Dermis blood vessel endothelial cell (primary cell): ENCODE data around the gene SDF4. TPM values are rescaled to one million over a fixed set of nuclear protein-coding genes. Genes with fewer than 3 reads are reported as not detected.

Experiments
- DNase-seq: peaks from one replicate; pipeline ENCODE4 v3.0.0; 2010
- total RNA-seq: library from RNA; depleted of rRNA; stranded (reverse); fragments of >200 nt; gene quantifications from 2 replicates; pipeline ENCODE4 v1.2.3, GENCODE V29; 2014

SDF4 gene, protein sequence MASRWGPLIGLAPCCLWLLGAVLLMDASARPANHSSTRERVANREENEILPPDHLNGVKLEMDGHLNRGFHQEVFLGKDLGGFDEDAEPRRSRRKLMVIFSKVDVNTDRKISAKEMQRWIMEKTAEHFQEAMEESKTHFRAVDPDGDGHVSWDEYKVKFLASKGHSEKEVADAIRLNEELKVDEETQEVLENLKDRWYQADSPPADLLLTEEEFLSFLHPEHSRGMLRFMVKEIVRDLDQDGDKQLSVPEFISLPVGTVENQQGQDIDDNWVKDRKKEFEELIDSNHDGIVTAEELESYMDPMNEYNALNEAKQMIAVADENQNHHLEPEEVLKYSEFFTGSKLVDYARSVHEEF
- total RNA-seq, result 122 and 160 TPM in 2 replicates

DNA sequence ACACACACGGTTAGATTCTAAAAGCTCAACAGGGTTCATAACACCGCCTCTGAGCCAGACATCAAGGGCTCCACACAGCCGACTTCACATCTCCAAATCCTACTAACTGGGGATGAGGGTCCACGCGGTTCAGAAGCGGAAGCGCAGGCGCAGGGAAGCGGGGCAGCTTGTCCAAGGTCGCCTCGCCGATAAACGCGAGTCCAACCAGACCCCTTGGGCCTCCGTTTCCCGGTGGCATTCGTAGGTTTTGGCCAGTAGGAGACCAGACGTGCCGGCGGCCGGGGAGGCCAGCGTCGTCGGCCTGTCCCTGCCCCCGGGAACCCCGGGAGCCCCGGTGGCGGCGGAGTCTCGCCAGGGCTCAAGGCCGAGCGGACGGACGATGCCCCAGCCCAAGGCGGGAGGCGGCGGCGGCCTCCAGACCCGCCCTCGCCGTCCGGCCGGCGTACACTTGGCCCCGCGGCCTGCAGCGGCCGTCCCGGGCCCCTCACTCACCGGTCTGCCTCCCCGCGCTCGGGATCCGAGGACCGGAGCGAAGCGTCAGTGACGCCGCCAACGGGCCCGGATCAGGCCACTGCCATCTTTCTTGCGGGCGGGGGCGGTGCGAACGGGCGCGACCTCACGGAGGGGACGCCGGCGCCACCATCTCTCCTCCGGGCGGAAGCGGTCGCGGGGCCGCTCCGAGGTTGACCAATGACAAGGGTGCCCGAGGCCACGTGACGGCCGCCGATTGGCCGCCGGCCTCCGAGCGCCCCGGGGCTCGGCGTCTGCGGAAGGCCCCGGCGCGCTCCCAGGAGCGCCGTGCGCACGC lies at the start of gene SDF4:
TSS of gene SDF4 (minus strand) at position 602 of the 808 bp plus-strand sequence. CDS start 3,229 bp downstream, outside the sequence.
- peak; percentile 98 for DNase-seq

DNA sequence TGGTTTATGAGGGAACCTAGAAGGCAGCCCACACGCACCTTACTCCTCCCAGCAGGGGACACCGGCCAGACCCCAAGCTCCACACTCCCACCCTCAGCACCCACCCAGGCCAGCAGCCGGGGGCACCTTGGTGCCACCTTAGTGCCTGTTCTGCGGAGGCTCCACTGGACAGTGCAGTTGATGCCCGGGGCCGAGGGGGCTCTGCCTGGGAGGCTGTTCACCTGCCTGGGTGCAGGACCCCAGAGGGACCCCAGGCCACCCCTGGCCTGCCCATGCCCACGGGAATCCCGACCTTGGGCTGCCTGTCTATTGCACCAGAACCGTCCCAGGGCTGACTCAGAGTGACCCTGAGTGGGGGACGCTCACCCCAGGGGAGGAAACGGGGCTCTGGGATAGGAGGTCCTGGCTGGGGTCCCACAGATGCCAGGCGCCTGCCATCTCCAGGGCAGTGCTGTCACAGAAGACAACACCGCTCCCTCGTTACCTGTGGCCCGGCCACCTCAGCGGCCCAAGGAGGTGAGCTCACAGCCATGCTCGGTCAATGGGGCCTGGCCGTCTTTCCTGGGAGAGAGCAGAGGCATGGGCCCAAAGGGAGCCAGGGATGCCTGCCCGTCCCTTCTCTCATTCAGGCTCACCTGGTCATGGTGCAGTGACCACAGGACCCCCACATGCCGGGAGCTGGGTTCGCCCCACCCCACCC lies 49.1 kb upstream of the SDF4 start:
- DNase-seq, result no peak

DNA sequence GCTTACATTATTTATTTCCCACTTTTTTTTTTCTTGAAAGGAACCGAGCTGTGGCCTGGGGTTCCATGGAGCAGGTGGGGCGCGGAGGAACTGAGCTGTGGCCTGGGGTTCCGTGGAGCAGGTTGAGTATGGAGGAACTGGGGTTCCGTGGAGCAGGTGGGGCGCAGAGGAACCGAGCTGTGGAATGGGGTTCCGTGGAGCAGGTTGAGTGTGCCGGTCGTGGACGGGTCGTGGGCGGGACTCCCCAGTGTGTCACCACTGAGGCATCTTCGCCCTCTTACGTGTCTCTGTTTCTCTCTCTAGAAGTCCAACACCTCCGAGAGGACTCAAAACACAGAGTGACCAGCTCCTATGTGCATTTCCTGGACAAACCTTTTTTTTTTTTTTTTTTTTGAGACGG lies 47.2 kb upstream of the SDF4 start:
- no peak for DNase-seq

DNA sequence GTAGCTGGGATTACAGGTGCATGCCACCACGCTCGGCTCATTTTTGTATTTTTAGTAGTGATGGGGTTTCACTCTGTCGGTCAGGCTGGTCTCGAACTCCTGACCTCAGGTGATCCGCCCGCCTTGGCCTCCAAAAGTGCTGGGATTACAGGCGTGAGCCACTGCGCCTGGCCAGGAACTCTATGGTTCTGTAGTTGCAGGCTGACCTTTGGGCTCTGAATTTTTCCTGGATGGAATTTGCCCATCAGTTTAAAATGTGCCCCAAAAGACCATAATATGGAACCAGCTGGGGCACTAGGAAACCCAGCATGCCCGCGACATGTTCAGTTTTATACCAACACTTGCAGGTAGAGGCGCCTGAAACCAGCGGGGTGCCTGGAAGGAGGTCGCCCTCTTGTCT lies 46.8 kb upstream of the SDF4 start:
- DNase-seq, result no peak

DNA sequence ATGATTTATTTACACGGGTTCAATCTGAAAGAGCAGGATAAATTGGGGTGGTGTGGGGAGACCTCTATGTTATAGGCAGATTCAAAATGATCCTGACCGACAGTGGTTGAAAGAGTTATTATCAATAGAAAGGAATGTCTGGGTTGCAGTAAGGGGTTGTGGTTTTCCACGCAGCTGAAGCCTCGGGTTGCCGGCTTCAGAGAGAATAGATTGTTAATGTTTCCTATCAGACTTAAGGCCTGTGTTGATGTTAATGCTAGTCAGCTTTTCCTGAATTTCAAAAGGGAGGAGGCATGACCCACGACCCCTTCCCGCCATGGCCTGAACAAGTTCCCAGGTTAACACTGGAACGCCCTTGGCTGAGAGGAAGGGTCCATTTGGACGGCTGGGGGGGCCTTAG lies 44.0 kb upstream of the SDF4 start:
- DNase-seq, result no peak

DNA sequence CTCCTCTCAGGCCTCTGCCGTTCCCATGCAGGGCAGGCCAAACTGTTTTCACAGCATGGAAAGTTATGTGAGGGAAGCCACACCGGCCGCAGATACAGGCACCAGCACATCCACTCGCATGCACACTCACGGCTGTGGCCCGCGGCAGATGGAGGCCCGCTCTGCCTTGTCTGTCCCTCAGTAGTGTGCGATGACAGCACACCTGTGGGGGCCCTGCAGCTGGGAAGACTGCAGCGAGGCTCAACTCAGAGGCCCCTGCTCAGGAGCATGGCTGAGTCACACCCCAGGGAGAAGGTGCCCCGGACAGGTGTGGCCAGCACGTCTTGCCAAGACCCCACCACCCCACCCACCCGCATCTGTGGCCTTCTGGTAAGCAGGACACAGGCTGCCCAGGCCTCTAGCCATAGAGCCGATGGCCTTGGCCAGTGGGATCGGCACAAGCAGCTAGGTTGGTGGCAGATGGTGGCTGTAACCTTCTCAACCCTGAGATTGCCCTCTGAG lies 43.2 kb upstream of the SDF4 start:
- DNase-seq, result no peak

DNA sequence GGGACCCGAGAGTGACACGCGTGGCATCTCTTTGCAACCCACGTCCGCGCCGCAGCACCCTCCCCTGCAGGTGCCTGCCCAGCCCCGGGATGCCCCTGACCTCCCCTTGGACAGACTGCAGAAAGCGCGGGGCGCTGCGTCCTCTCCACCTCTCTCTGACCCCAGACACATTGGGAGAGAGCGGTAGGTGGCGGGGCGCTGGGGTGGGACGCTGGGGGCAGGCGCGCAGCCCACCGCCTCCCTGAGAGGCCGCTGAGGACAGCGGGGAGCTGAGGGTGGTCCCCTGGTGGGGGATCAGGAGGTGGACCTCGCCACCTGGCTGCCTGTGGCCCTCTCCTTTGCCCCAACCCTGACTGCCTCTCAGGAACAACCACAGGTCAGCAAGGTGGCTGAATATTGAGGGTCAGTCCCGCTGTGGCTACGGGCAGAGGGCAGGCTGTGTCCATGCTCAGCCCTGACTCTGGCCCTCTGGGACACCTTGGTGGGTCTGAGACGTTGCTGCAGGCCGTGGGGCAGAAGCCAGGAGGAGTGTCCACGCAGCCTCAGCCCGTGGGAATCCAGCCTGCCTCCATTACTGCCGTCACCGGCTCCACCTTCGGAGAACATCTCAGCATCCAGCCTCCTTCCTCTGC lies 42.6 kb upstream of the SDF4 start:
- DNase-seq, result no peak

DNA sequence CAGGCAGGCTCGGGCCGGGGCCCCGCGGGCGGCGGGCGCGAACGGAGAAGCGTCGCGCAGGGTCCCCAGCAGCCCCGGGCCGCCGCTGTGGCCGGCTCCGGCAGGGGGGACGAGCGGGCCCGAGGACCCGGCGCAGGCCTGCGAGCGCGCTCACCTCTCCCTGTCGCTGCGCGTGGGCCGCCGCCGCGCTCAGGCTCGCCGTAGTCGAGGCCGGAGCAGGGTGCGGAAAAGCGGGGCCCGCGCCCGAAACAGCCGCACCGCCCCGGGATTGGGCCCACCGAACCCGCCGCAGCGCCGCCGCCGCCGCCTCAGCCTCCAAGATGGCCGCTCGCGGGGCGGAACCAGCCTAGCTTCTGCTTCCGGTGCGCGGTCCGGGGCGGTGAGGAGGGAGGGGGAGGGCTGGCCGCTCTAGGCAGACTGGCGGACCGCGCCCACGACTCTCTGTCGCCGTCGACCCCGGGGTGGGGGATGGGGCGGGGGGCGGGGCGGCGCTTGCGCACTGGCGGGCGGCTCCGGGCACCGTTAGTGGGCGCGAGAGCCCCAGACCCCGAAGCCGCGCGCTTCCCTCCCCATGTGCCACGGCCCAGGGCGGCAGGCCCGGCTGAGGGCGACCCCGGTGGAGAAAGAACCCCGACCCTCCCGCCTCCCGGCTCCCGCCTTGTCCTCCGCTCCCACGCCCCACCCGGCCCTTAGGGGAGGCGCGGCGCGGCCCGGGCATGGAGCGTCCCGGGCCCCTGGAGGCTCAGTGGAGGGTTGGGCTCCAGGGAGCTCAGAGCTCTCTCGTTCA lies 41.9 kb upstream of the SDF4 start, which contains the start of gene UBE2J2:
TSS of gene UBE2J2 (minus strand) at position 343 of the 787 bp plus-strand sequence. CDS start 5,862 bp downstream, outside the sequence.
- DNase-seq, result peak; percentile 96

DNA sequence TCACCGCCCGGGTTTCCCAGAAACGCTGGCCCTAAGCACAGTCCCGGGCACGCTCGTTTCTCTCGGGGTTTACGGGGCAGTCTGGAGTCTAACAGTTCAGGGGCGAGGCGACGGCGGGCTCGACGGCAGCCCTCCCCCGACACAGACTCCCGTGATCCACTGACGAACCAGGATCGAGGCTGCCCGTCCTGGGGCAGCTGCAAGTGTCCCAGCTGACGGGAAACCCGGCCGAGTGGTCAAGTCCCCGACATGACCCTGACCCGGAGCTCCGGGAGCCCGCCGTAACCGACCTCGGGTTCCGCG lies 41.4 kb upstream of the SDF4 start:
- DNase-seq, result peak; percentile 53

DNA sequence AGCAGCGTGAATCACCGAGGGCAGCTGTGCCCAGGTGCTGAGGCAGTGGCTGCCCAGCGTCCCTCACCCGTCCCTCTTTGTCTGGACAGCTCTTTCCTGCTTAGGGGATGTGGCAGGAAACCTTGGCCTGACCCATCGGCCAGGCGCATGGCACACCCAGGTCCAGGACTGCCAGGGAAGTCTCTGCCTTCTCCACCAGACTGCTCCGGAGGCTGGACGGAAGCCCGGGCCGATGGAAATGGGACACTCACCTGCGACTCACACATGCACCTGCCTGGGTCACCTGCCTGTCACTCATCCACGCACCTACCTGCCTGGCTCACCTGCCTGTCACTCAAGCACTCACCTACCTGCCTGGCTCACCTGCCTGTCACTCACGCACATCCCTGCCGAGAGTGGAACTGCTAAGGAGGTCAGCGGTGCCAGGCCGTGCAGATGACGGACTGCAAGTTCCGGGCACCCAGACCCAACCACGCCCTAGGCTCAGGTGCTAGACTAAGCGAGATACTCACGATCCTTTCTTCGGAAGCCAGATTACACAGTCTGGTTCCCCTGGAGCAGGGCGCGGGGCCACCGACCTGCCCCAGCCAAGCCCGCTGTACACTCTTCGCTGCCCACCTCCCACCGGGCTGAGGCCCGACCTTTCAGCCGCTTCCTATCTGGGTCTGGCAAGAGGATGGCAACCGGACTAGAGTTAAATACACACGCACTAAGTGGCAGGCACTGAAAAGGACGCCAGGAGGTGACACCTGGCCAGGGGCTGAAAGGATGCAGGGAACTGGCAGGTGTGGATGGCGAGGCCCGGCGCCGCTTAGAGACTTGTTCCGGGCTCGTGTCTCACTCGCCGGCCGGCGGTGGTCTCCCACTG lies 40.8 kb upstream of the SDF4 start:
- peak; percentile 64 for DNase-seq

DNA sequence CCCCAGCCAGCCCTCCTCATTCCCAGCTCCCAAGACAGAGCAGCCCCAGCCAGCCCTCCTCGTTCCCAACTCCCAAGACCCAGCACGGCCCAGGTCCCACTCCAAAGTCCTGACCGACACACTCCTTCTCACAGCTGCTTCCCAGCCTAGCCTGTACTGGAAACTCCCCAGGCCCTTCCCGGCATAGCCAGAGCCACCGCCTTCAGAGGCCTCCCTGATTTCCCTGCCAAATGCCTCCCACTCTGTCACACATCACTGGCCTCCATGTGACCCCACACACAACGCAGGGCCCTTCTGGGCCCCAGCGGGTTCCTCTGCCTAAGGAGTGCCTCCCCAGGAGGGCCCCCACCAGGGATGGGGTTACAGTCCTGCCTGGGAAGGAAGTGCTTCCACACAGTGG lies 39.0 kb upstream of the SDF4 start:
- DNase-seq, result no peak

DNA sequence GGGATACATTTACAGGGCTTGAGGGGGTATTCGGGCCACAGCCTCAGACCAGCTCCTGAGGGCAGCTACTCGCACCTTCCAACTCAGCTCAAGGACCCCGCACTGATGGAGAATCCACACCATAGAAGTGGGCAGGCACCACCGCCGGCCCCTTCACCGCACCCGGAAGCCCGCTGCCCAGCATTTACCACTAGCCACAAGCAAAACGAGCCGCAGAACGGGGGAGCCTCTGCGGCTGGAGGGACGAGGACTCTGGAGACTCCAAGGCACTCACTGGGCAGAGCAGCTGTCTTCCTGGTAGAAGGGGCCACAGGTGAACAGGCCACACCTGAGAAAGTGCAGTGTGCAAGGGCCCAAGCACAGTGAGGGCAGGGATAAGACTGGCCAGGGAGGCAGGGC lies 36.5 kb upstream of the SDF4 start:
- no peak for DNase-seq

DNA sequence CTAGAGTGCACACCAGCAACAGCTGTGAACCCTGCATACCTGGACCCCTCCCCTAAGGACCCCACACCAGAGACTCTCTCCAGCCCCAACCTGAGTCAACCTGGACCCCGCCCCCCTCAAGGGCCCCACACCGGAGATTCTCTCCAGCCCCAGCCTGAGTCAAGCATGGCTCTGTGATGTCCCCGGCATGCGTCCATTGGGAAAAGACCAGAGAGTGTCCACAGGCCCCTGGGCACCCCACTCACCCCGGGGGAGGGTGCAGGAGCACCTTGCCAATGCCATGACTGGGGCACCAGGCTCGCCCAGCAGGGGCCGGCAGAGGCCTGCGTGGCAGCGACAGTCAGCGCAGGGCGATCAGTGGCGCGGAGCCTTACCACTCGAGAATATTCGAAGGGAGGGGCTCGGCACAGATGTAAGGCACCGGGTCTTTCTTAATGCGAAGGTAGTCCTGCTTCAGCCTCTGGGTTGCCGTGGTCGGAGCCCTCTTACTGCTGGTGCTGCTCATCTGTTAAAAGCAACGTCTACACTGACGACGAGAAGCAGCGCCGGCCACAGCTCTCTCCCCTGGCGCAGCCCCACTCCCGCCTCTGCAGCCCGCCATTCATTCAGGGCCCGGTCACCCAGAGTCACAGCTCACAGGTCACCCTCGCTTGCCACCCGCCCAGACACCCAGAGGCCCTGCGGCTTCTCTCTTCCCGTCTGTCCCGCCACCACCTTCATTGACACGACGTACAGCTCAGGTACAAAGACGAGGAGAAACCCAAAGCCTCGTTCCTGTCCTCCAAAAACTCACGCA lies 35.9 kb upstream of the SDF4 start:
- DNase-seq, result no peak

DNA sequence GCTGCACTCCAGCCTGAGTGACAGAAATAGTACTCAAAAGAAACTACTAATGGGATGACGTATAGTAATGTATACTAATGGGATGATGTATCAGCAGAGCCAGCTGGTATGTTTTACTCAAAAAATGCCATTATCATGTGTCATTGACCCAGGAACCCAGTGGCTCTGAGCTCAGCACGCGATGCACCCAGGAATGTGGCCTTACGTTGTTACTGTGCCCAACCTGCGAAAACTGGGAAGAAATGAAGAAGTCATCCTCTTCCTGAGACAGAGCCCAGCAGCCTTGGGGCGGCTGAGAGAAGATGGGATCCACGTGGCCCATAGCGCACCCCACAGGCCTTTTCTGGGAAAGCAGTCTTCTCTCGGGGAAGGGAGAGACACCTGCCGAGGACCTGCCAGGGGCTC lies 33.1 kb upstream of the SDF4 start:
- peak; percentile 62 for DNase-seq

DNA sequence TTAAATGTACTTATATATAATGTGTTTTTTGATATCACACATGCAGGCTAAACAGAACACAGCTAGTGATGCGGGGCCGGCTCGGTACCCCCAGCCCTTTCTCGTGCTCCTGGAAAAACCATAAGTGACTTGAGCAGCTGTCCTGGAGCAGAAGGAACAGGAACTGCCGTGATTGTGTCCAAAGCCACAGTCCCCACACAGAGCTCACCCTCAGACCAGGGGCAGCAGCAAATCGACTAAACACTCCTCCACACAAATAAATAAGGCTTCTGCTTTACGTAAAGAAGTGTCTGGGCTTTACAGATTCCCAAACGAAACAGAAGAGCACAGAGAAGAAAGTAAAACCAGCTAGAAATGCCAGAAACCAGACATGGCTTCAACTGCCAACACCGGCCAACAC lies 32.2 kb upstream of the SDF4 start:
- no peak for DNase-seq

DNA sequence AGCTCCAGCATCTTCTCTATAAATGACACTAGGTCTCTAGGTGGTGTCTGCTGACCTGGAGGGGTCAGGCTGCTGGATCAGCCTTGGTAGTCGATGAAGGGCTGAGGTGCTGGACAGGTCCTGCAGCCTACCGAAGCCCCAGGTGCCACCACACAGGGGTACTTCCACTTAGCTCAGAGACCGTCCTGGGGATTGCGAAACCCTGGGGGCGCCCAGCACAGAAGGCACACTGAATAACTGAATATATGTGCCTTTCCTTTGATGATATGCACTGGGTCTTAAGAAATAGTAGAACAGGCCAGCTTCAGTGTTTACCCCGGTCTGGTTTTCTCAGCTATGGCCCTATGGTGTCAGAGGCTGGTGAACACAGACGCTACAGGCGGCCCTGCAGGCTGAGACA lies 31.0 kb upstream of the SDF4 start:
- no peak for DNase-seq

DNA sequence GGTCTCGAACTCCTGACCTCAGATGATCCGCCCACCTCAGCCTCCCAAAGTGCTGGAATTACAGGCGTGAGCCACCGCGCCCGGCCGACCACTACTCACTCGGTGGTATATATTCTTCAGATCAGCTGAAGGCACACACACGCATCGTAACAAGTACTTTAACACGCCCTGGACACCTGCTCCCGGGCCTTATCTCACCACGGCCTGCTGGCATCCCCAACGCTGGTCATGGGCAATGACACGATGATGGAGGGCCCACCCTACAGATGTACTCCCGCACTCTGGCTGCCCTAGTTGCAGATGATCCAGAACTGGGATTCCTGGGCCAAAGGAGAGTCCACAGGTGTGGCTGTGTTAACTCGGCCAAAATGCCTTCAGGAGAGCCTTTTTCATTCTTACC lies 30.3 kb upstream of the SDF4 start:
- DNase-seq, result no peak

DNA sequence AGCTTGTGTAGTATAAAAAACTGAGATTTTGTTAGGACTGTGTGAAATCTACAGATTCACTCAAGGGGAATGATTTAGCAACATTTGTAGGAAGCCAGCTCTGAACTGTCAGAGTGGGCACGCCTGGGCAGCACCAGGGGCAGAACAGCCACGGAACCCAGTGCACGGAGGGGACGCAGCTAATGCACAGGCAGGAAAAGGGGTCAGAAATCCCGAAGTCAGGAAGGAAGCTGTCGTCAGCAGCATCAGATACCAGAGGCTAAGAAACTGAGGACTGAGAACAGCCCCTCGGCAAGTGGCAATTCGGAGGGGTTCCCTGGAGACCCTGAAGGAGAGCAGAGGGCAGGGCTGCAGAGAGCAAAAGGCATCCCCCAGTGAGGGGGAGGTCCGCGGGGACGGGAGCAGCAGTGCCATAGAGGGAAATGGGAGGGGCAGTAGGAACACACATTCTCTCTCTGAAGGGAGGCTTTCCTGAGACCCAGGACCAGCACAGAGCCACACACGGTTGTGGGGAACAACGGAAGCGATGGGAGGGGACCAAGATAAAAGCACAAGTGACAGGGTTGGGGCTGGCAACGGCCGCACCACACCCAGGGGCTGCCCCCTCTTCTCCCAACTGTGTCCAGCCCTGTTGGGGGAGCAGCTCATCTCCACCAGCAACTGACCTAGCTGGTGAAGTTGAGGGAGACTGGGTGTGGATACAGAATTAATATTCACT lies 29.2 kb upstream of the SDF4 start:
- DNase-seq, result peak; percentile 58

DNA sequence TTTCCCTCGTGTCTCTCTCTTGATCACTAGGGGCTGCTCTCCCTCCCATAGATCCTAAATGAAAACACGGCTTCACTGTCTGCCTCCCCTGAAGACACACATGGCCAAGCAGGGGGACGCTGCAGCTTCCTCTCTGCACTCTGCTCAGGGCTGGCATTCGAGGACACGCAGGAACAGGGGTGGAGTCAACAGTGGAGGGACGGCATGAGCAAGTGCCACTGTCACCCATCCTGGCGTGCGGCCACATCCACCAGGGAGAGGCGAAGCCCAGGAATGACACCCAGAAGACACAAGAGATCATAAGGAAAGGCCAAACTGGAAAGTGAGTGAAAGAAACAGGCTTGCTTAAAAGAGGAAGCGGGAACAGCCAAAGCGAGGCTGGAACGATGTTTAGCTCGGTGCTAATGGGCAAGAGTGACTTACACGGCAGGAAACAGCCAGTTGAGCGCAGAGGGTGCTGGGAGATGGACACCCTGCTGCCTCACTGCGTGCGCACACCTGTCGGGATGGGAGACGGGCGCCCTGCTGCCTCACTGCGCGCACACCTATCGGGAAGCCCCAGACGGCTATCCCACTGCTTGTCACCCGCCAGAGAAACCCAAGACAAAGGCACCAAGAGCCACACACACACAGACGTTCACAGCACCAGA lies 28.3 kb upstream of the SDF4 start:
- DNase-seq, result no peak
